H1 (cell line): ENCODE results near the gene SHLD1. TPM values are rescaled to one million over a fixed set of nuclear protein-coding genes. Genes with fewer than 3 reads are reported as not detected.

Experiments
- CTCF ChIA-PET: fragments of 300-600 bp; sonication (Branson Sonifier 250); formaldehyde crosslinking; loops from one replicate; lab custom pipeline; 2021; ENCODE audit not compliant: partially characterized antibody; lab: Charles Lee
- POLR2A ChIA-PET: fragments of 300-600 bp; sonication (Branson Sonifier 250); formaldehyde crosslinking; loops from one replicate; lab custom pipeline; 2021; ENCODE audit warnings: inconsistent platforms; ENCODE audit not compliant: partially characterized antibody; lab: Charles Lee
- DNase-seq, 2 experiments: peaks; one replicate each; pipeline versions ENCODE4 v3.0.0 to v3.0.0-alpha.2; 2010 to 2022; ENCODE audit warnings: low spot score in 2 of 2, low read depth in 1 of 2, mixed read lengths in 1 of 2
- FAIRE-seq: peaks from 2 replicates; lab custom pipeline; 2011; peaks lifted over from hg19 to GRCh38; lab: Jason Lieb, UNC
- H2AFZ ChIP-seq: 2 replicates; pipeline ENCODE4 v1.8.1; 2012; ENCODE audit warnings: low read length, inconsistent platforms
- H2AK5ac ChIP-seq: 2 replicates; pipeline ENCODE4 v1.6.1; 2013; ENCODE audit warnings: low read depth, low read length
- H2BK120ac ChIP-seq: replicated peaks from 2 replicates; pipeline ENCODE3; 2013; ENCODE audit warnings: low read depth, low read length, inconsistent platforms
- H2BK12ac ChIP-seq: 2 replicates; pipeline ENCODE4 v1.6.1; 2013; ENCODE audit warnings: low read depth, low read length
- H2BK15ac ChIP-seq: 2 replicates; pipeline ENCODE4 v1.6.1; 2013; ENCODE audit warnings: low read length
- H2BK20ac ChIP-seq: 2 replicates; pipeline ENCODE4 v1.6.1; 2013; ENCODE audit warnings: low read length
- H2BK5ac ChIP-seq: 2 replicates; pipeline ENCODE4 v1.6.1; 2013; ENCODE audit warnings: low read depth, low read length
- H3K14ac ChIP-seq: 2 replicates; pipeline ENCODE4 v1.6.1; 2013; ENCODE audit warnings: inconsistent platforms; ENCODE audit not compliant: insufficient read length
- H3K18ac ChIP-seq: 2 replicates; pipeline ENCODE4 v1.6.1; 2013; ENCODE audit warnings: low read length; ENCODE audit errors: extremely low read depth
- H3K23ac ChIP-seq: 2 replicates; pipeline ENCODE4 v1.6.1; 2013; ENCODE audit warnings: inconsistent platforms; ENCODE audit not compliant: insufficient read length
- H3K23me2 ChIP-seq: 2 replicates; pipeline ENCODE4 v1.6.1; 2013; ENCODE audit warnings: low read depth, low read length
- H3K27ac ChIP-seq: 2 replicates; pipeline ENCODE4 v1.6.1; 2011; ENCODE audit warnings: low read depth, low read length, inconsistent platforms
- H3K27me3 ChIP-seq, 4 experiments: replicated peaks in 1 of 4; 1 replicate in 1 of 4; 2 replicates in 3 of 4; pipeline versions ENCODE4 v1.6.1 to v1.8.1; 2011 to 2013; ENCODE audit warnings: low read length in 3 of 4, mild to moderate bottlenecking in 3 of 4, inconsistent platforms in 2 of 4, mixed read lengths in 2 of 4, moderate library complexity in 1 of 4; ENCODE audit not compliant: control insufficient read depth in 3 of 4, insufficient read depth in 3 of 4; ENCODE audit errors: extremely low read depth in 1 of 4
- H3K36me3 ChIP-seq, 4 experiments: 2 replicates each; pipeline versions ENCODE4 v1.6.1 to v1.8.1; 2011 to 2013; ENCODE audit warnings: mild to moderate bottlenecking in 4 of 4, low read length in 3 of 4, moderate library complexity in 2 of 4, control low read depth in 1 of 4, inconsistent platforms in 1 of 4; ENCODE audit not compliant: insufficient read depth in 4 of 4, control insufficient read depth in 2 of 4
- H3K4ac ChIP-seq: replicated peaks from 2 replicates; pipeline ENCODE3; 2013; ENCODE audit warnings: low read length, low read depth, mixed read lengths, inconsistent platforms; ENCODE audit not compliant: insufficient read length
- H3K4me1 ChIP-seq, 4 experiments: replicated peaks in 1 of 4; 1 replicate in 1 of 4; 2 replicates in 3 of 4; pipeline versions ENCODE4 v1.6.1 to v1.8.1; 2011 to 2013; ENCODE audit warnings: low read length in 3 of 4, inconsistent platforms in 2 of 4, mixed read lengths in 1 of 4; ENCODE audit not compliant: insufficient read depth in 4 of 4, control insufficient read depth in 3 of 4
- H3K4me2 ChIP-seq, 2 experiments: 2 replicates each; pipeline versions ENCODE4 v1.6.1 to v1.8.1; 2011 to 2013; ENCODE audit warnings: low read depth in 2 of 2, low read length in 2 of 2, control low read depth in 1 of 2, inconsistent platforms in 1 of 2, mild to moderate bottlenecking in 1 of 2; ENCODE audit not compliant: insufficient read depth in 1 of 2
- H3K4me3 ChIP-seq, 4 experiments: fragments of 200-600, 300-600 bp in 1 of 4; sonication (generic), shearing (Covaris generic), sonication (Bioruptor Twin) in 1 of 4; 2 replicates each; pipeline versions ENCODE4 v1.5.1 to v1.8.1; 2011 to 2016; ENCODE audit warnings: low read length in 4 of 4, low read depth in 3 of 4, control low read depth in 2 of 4, inconsistent platforms in 2 of 4, mild to moderate bottlenecking in 2 of 4, mixed read lengths in 1 of 4, moderate library complexity in 1 of 4; ENCODE audit not compliant: insufficient read depth in 2 of 4; ENCODE audit errors: extremely low read depth in 1 of 4
- H3K56ac ChIP-seq: replicated peaks from 2 replicates; pipeline ENCODE3; 2013; ENCODE audit warnings: low read depth, mild to moderate bottlenecking, mixed read lengths, low read length, inconsistent platforms; ENCODE audit not compliant: insufficient read length
- H3K79me1 ChIP-seq: 2 replicates; pipeline ENCODE4 v1.6.1; 2013; ENCODE audit warnings: low read depth, low read length, control low read depth
- H3K79me2 ChIP-seq, 2 experiments: 2 replicates each; pipeline versions ENCODE4 v1.6.1 to v1.8.1; 2012 to 2013; ENCODE audit warnings: low read length in 2 of 2, mild to moderate bottlenecking in 2 of 2, inconsistent platforms in 1 of 2; ENCODE audit not compliant: insufficient read depth in 2 of 2, control insufficient read depth in 1 of 2
- H3K9ac ChIP-seq, 4 experiments: replicated peaks in 1 of 4; 1 replicate in 1 of 4; 2 replicates in 3 of 4; pipeline versions ENCODE4 v1.6.1 to v1.8.1; 2011 to 2013; ENCODE audit warnings: low read depth in 3 of 4, low read length in 3 of 4, control low read depth in 2 of 4, mild to moderate bottlenecking in 2 of 4, moderate library complexity in 2 of 4, inconsistent platforms in 1 of 4; ENCODE audit errors: extremely low read depth in 1 of 4
- H3K9me3 ChIP-seq, 2 experiments: 2 replicates each; pipeline versions ENCODE4 v1.6.1 to v1.8.1; 2012 to 2013; ENCODE audit warnings: mild to moderate bottlenecking in 2 of 2, moderate library complexity in 2 of 2, control low read depth in 1 of 2, inconsistent platforms in 1 of 2, low read depth in 1 of 2, low read length in 1 of 2, mixed read lengths in 1 of 2; ENCODE audit not compliant: insufficient read depth in 2 of 2
- H4K20me1 ChIP-seq, 2 experiments: replicated peaks in 1 of 2; 2 replicates each; pipeline versions ENCODE3 to v1.8.1; 2011 to 2013; ENCODE audit warnings: inconsistent platforms in 2 of 2, low read length in 2 of 2, mild to moderate bottlenecking in 1 of 2; ENCODE audit not compliant: insufficient read depth in 2 of 2, control insufficient read depth in 1 of 2
- H4K5ac ChIP-seq: 2 replicates; pipeline ENCODE4 v1.6.1; 2013; ENCODE audit warnings: low read length, low read depth, mixed read lengths, inconsistent platforms; ENCODE audit not compliant: insufficient read length
- H4K8ac ChIP-seq: 2 replicates; pipeline ENCODE4 v1.8.0; 2013; ENCODE audit warnings: mild to moderate bottlenecking, moderate library complexity, low read length, inconsistent platforms; ENCODE audit not compliant: insufficient read depth; ENCODE audit errors: extremely low read depth
- H4K91ac ChIP-seq: replicated peaks from 2 replicates; pipeline ENCODE3; 2013; ENCODE audit warnings: low read length, mixed read lengths, inconsistent platforms; ENCODE audit not compliant: insufficient read length
- BRCA1 ChIP-seq: IDR thresholded peaks from 2 replicates; pipeline ENCODE4 v1.6.1; 2012; ENCODE audit warnings: low read depth, low read length, improper control_type of control experiment
- CTBP2 ChIP-seq: IDR thresholded peaks from 2 replicates; pipeline ENCODE4 v1.7.0; 2011; ENCODE audit warnings: borderline replicate concordance, mild to moderate bottlenecking, moderate library complexity, mixed read lengths, low read length; ENCODE audit not compliant: insufficient read depth, insufficient read length
- KDM4A ChIP-seq: IDR thresholded peaks from one replicate; pipeline ENCODE4 v1.7.1; 2012; ENCODE audit warnings: low read depth, mild to moderate bottlenecking, moderate library complexity, low read length, inconsistent platforms; ENCODE audit not compliant: severe bottlenecking
- PHF8 ChIP-seq: fragments of 200-600 bp; sonication (generic); conservative IDR thresholded peaks from 2 replicates; pipeline ENCODE4 v1.7.1; 2012; ENCODE audit warnings: low read depth, mild to moderate bottlenecking, inconsistent platforms, low read length, moderate library complexity
- POU5F1 ChIP-seq: IDR thresholded peaks from 2 replicates; pipeline ENCODE4 v1.6.1; 2011; ENCODE audit warnings: low read depth, mild to moderate bottlenecking, low read length, moderate library complexity
- SP1 ChIP-seq: IDR thresholded peaks from 2 replicates; pipeline ENCODE4 v1.6.1; 2011; ENCODE audit warnings: low read depth, low read length
- USF2 ChIP-seq: IDR thresholded peaks from 2 replicates; pipeline ENCODE4 v1.6.1; 2011; ENCODE audit warnings: low read length, improper control_type of control experiment
- WGBS, 2 experiments: shearing (Covaris generic) in 1 of 2; methylation state at CpG; one replicate each; pipeline versions ENCODE4 v1.1.6 to v1.1.7; 2013 to 2015; ENCODE audit warnings: low lambda C conversion rate in 2 of 2, mixed read lengths in 2 of 2, inconsistent platforms in 1 of 2, low coverage in 1 of 2, missing lambda C conversion rate in 1 of 2; ENCODE audit not compliant: insufficient replicate concordance in 2 of 2, insufficient coverage in 1 of 2, insufficient read length in 1 of 2; ENCODE audit errors: extremely low coverage in 1 of 2, missing lambda C conversion rate in 1 of 2; 5-methylcytosine and 5-hydroxymethylcytosine counted together
- polyA plus RNA-seq, 7 experiments: library from polyadenylated mRNA; depleted of rRNA in 3 of 7; stranded (reverse) in 5 of 7; unstranded in 2 of 7; fragments of >200 nt in 5 of 7; fragments of 200-250 nt in 2 of 7; gene quantifications; 1 replicate in 5 of 7; 2 replicates in 1 of 7; 4 replicates in 1 of 7; pipeline versions ENCODE4 v1.2.1 to v1.2.3, GENCODE V29; 2011 to 2013; ENCODE audit warnings: missing spikeins in 2 of 7, mixed read lengths in 2 of 7
- total RNA-seq: library from RNA; stranded (reverse); fragmentation: NEBNext Ultra II Directional; extraction: Animal tissue kit (Norgen Biotek cat#: 25700); gene quantifications from 2 replicates; pipeline ENCODE4 v1.2.1, GENCODE V29; 2021

The SHLD1 gene
- total and polyA plus RNA-seq, 2 of the 8 experiments (the other 6 are each of a cell fraction or from before 2014, with no cell fraction given) = 4.2 to 6.5 TPM

GRCh38 chr20:5796331-5797040 lies 46.3 kb downstream of the SHLD1 start:
- Histone ChIP-seq H3K9ac (no peak overlapping the region), H3K14ac (no peak overlapping the region), H2BK120ac (no peak overlapping the region), H4K5ac (no peak overlapping the region), H3K27ac (no peak overlapping the region), H4K91ac (no peak overlapping the region), H4K20me1 (no peaks in the 10 kb centered on the region), H3K27me3 (no peaks in the 10 kb centered on the region), H3K23me2 (no peaks in the 10 kb centered on the region), H3K79me1 (no peaks in the 10 kb centered on the region; the same call in 1 of the 2 replicates), H3K4me3 (no peak overlapping the region), H3K9me3 (no peaks in the 10 kb centered on the region), H3K4me1 (peaks cover 0 to 6% (median 2%) of the 10 kb centered on the region in 4 experiments; a peak in 1 of 7 replicates), H2AK5ac (no peak overlapping the region), H3K23ac (no peak overlapping the region), H3K36me3 (no peaks in the 10 kb centered on the region), H2BK15ac (no peak overlapping the region), H2AFZ (no peak overlapping the region), H3K18ac (no peak overlapping the region; the same call in 1 of the 2 replicates), H2BK5ac (no peak overlapping the region), H3K4ac (no peak overlapping the region), H2BK12ac (no peak overlapping the region), H3K79me2 (no peaks in the 10 kb centered on the region), H3K56ac (no peak overlapping the region), H4K8ac (no peak overlapping the region), H3K4me2 (peak overlapping the region in 1 of 2 experiments; percentile 35; a peak in 2 of 4 replicates), H2BK20ac (no peak overlapping the region)
- WGBS, 2 experiments = 33% methylated on average over 8 of the region's 8 CpGs; no CpG with 5 or more reads in 1 of the 2 experiments
- FAIRE-seq = no peak
- ChIA-PET CTCF (interaction anchor here (0.6 to 4.0 kb wide), 7 partner anchors 9 to 267 kb away, joined by 3 to 19 read pairs (median 5); no protein-coding TSS in a partner anchor), POLR2A (interaction anchor here (1.2 kb wide), 1 partner anchor 13 kb away, joined by 3 read pairs; no protein-coding TSS in a partner anchor)
- DNase-seq = no peak
- TF ChIP-seq PHF8 = no peak
- no peak for TF ChIP-seq POU5F1
- no peak for TF ChIP-seq KDM4A
- TF ChIP-seq CTBP2 = no peak
- TF ChIP-seq USF2 = no peak
- no peak for TF ChIP-seq SP1
- no peak for TF ChIP-seq BRCA1
